Breast epithelium (tissue), 4 donors: ENCODE data around the gene HTRA3. TPM values are rescaled to one million over a fixed set of nuclear protein-coding genes. Genes with fewer than 3 reads are reported as not detected.
A peak's percentile ranks its signal among the peaks of the same experiment; 100 is the strongest.

Experiments
- DNase-seq, 2 donors: peaks; one replicate each; pipeline ENCODE4 v3.0.0-alpha.2; 2019; ENCODE audit warnings: low spot score in 2 of 2
- H3K27ac ChIP-seq, 2 donors: fragments of 200-600 bp; sonication (generic) in 1 of 2; one replicate each; pipeline ENCODE4 v1.5.1; 2016 to 2019; ENCODE audit warnings: mild to moderate bottlenecking in 1 of 2
- H3K27me3 ChIP-seq, 2 donors: fragments of 200-600 bp; sonication (generic) in 1 of 2; one replicate each; pipeline versions ENCODE4 v1.5.1 to v1.6.0; 2017 to 2019; ENCODE audit warnings: control low read depth in 1 of 2, mild to moderate bottlenecking in 1 of 2
- H3K36me3 ChIP-seq: fragments of 200-600 bp; one replicate; pipeline ENCODE4 v1.5.1; 2019
- H3K4me1 ChIP-seq, 2 donors: fragments of 200-600 bp; sonication (generic); one replicate each; pipeline ENCODE4 v1.5.1; 2016 to 2019; ENCODE audit warnings: control low read depth in 1 of 2
- H3K4me3 ChIP-seq, 3 donors: fragments of 200-600 bp; sonication (generic); 1 replicate in 2 of 3; 2 replicates in 1 of 3; pipeline ENCODE4 v1.5.1; 2016 to 2019; ENCODE audit warnings: mild to moderate bottlenecking in 3 of 3, moderate library complexity in 2 of 3
- H3K9me3 ChIP-seq, 2 donors: fragments of 200-600 bp; sonication (generic) in 1 of 2; one replicate each; pipeline ENCODE4 v1.5.1; 2016 to 2019; ENCODE audit warnings: control low read depth in 1 of 2
- POLR2A ChIP-seq: fragments of 450-650 bp; IDR thresholded peaks from one replicate; pipeline ENCODE4 v1.6.1; 2016; ENCODE audit warnings: antibody characterized with exemption, mild to moderate bottlenecking, moderate library complexity
- POLR2AphosphoS5 ChIP-seq, 3 donors: sonication (generic); formaldehyde crosslinking; IDR thresholded peaks; one replicate each; pipeline ENCODE4 v1.6.1; 2017; ENCODE audit warnings: antibody characterized with exemption in 3 of 3
- intact Hi-C: fragments of 100-400 bp; cut with DNase I; formaldehyde crosslinking; loops from one replicate; pipeline ENCODE4 v1.15.1; 2023; ENCODE audit warnings: low total_unique reads
- total RNA-seq, 3 donors: library from RNA; depleted of rRNA; stranded (reverse); fragments of >200 nt; gene quantifications; one replicate each; pipeline ENCODE4 v1.1.0, GENCODE V29; 2016
- TF ChIP-seq, protein P1 (sequence below), 3 donors: fragments of 450-650 bp; IDR thresholded peaks; one replicate each; pipeline ENCODE4 v1.5.1; 2016 to 2017; ENCODE audit warnings: antibody characterized with exemption in 3 of 3, mild to moderate bottlenecking in 3 of 3, moderate library complexity in 3 of 3

HTRA3 gene
- total RNA-seq, 3 donors from 2014 or later = 8.5 to 53.9 (median 19.7) TPM

DNA sequence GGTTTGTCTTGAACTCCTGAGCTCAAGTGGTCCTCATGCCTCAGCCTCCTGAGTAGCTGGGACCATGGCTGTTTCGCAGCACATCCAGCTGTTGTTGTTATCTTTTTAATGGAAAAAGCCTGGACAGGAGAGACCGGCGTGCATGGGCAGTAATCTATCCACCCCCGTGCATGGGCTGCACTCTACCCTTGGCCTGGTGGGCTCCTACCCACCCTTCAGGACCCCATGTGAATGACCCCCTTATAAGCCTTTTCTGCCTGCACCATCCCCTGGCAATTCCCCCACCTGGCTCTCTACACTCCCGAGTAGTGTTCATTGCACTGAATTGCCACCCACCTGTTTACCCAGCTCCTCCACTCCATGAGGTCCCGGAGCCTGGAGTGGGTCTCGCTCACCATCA, 18.9 kb upstream of the HTRA3 start:
- intact Hi-C loops = no loop called here
- TF ChIP-seq, protein P1, sequence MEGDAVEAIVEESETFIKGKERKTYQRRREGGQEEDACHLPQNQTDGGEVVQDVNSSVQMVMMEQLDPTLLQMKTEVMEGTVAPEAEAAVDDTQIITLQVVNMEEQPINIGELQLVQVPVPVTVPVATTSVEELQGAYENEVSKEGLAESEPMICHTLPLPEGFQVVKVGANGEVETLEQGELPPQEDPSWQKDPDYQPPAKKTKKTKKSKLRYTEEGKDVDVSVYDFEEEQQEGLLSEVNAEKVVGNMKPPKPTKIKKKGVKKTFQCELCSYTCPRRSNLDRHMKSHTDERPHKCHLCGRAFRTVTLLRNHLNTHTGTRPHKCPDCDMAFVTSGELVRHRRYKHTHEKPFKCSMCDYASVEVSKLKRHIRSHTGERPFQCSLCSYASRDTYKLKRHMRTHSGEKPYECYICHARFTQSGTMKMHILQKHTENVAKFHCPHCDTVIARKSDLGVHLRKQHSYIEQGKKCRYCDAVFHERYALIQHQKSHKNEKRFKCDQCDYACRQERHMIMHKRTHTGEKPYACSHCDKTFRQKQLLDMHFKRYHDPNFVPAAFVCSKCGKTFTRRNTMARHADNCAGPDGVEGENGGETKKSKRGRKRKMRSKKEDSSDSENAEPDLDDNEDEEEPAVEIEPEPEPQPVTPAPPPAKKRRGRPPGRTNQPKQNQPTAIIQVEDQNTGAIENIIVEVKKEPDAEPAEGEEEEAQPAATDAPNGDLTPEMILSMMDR (IDR thresholded peaks at IDR 0.05) = no peak
- no peak for TF ChIP-seq POLR2A
- TF ChIP-seq POLR2AphosphoS5 (IDR thresholded peaks at IDR 0.05) = no peak

DNA sequence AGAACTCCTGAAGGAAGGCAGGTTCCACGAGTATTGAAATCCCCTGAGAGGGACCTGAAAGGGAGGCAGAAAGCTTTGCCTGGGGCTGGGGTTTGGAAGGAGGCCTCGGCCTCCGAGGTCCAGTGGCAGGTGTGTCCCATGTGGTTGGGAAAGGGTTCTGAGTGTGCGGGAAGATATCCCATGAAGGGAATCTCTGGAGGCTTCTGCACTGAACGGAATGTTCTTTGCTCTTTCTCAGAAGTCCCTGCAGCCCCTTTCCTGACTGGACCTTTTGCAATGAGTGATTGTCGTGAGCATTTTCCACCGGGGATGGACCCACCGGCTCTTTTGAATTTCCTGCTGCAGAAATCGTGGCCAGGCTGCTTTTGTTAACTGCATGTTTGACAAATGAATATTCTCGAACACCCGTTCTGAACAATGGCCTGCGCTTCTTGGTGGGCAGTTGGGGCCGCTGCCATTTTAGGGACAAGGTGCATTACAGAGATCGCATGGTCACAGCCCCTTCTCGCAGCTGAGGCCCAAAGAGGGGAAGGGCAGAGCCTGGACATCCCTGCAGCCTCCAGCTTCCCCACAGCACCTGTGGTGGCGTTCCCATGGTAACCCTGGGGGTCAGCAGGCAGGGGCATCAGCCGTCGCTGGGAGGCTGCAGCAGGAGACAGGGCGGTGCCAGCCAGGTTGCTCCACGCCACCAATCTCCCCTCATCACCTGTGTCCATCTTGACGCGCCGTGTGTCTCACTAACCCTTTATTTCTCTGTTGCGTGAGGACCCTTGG, 18.3 kb upstream of the HTRA3 start:
- intact Hi-C loops = no loop called here
- TF ChIP-seq POLR2AphosphoS5 (IDR thresholded peaks at IDR 0.05) (no peak), POLR2A (no peak)
- TF ChIP-seq, protein P1 (IDR thresholded peaks at IDR 0.05) = no peak
- no peaks in the 10 kb centered on the region for H3K9me3 ChIP-seq

More for the DNA sequence above, 18.9 kb upstream of the HTRA3 start:
- H3K36me3 ChIP-seq = no peaks in the 10 kb centered on the region
- no peak overlapping the region for H3K27ac ChIP-seq
- no peaks in the 10 kb centered on the region for H3K4me1 ChIP-seq
- H3K9me3 ChIP-seq = no peaks in the 10 kb centered on the region
- no peaks in the 10 kb centered on the region for H3K27me3 ChIP-seq
- no peak overlapping the region for H3K4me3 ChIP-seq
- no peak for DNase-seq

GRCh38 chr4:8252301-8253173, 17.0 kb upstream of the HTRA3 start:
- no peak overlapping the region for H3K4me3 ChIP-seq
- intact Hi-C loops = no loop called here

More for the DNA sequence above, 18.3 kb upstream of the HTRA3 start:
- no peak overlapping the region for H3K27ac ChIP-seq
- no peaks in the 10 kb centered on the region for H3K27me3 ChIP-seq
- H3K36me3 ChIP-seq = no peaks in the 10 kb centered on the region
- no peak for DNase-seq
- no peaks in the 10 kb centered on the region for H3K4me1 ChIP-seq
- no peak overlapping the region for H3K4me3 ChIP-seq

GRCh38 chr4:8254076-8254475, 15.5 kb upstream of the HTRA3 start:
- intact Hi-C loops = no loop called here
- Histone ChIP-seq H3K27ac (peak overlapping the region in 1 of 2 donors; percentile 25), H3K27me3 (no peaks in the 10 kb centered on the region), H3K4me1 (no peaks in the 10 kb centered on the region), H3K4me3 (no peak overlapping the region), H3K9me3 (no peaks in the 10 kb centered on the region), H3K36me3 (no peaks in the 10 kb centered on the region)
- peak in 1 of 2 donors; percentile 77 for DNase-seq
- TF ChIP-seq POLR2AphosphoS5 (IDR thresholded peaks at IDR 0.05) (no peak), POLR2A (no peak)
- TF ChIP-seq, protein P1 (IDR thresholded peaks at IDR 0.05) = no peak

More at GRCh38 chr4:8252301-8253173, 17.0 kb upstream of the HTRA3 start:
- DNase-seq = no peak
- no peaks in the 10 kb centered on the region for H3K9me3 ChIP-seq
- no peak for TF ChIP-seq POLR2AphosphoS5 (IDR thresholded peaks at IDR 0.05)
- TF ChIP-seq POLR2A = no peak
- TF ChIP-seq, protein P1 (IDR thresholded peaks at IDR 0.05) = no peak
- H3K27me3 ChIP-seq = no peaks in the 10 kb centered on the region
- no peaks in the 10 kb centered on the region for H3K36me3 ChIP-seq
- no peak overlapping the region for H3K27ac ChIP-seq
- no peaks in the 10 kb centered on the region for H3K4me1 ChIP-seq
